Ovary (tissue), 9 donors: Measurements from ENCODE around the gene POLE3. TPM values are rescaled to one million over a fixed set of nuclear protein-coding genes. Genes with fewer than 3 reads are reported as not detected.

Experiments used
- DNase-seq, 5 donors: peaks; one replicate each; pipeline ENCODE4 v3.0.0-alpha.2; 2019 to 2020
- H3K27ac ChIP-seq, 2 donors: fragments of 200-600 bp; one replicate each; pipeline versions ENCODE4 v1.5.1 to v1.8.0; 2019 to 2022
- H3K27me3 ChIP-seq: fragments of 200-600 bp; one replicate; pipeline ENCODE4 v1.8.0; 2022
- H3K36me3 ChIP-seq: fragments of 200-600 bp; sonication (generic); one replicate; pipeline ENCODE4 v1.5.1; 2019
- H3K4me1 ChIP-seq: one replicate; pipeline ENCODE4 v1.8.1; 2013; ENCODE audit warnings: mild to moderate bottlenecking, moderate library complexity; ENCODE audit not compliant: insufficient read depth
- H3K4me3 ChIP-seq: fragments of 200-600 bp; sonication (generic); one replicate; pipeline ENCODE4 v1.5.1; 2017
- H3K9me3 ChIP-seq, 2 donors: fragments of 200-600 bp in 1 of 2; sonication (generic) in 1 of 2; one replicate each; pipeline versions ENCODE4 v1.5.1 to v1.8.1; 2013 to 2019; ENCODE audit warnings: mild to moderate bottlenecking in 1 of 2, moderate library complexity in 1 of 2
- EP300 ChIP-seq: sonication (generic); formaldehyde crosslinking; IDR thresholded peaks from one replicate; pipeline ENCODE4 v1.6.1; 2017; ENCODE audit warnings: antibody characterized with exemption
- POLR2A ChIP-seq: fragments of 450-650 bp; IDR thresholded peaks from one replicate; pipeline ENCODE4 v1.6.1; 2017; ENCODE audit warnings: antibody characterized with exemption, mild to moderate bottlenecking, moderate library complexity
- WGBS, 3 donors: extraction: QIAGEN DNeasy Blood & Tissue Kit in 1 of 3; methylation state at CpG; one replicate each; pipeline versions ENCODE4 v1.1.5 to v1.1.7; 2013 to 2017; 5-methylcytosine and 5-hydroxymethylcytosine counted together
- intact Hi-C, 4 donors: fragments of 100-400 bp; cut with DNase I; formaldehyde crosslinking; loops; one replicate each; pipeline versions ENCODE4 v1.11.0 to v1.15.1; 2022 to 2023
- polyA plus RNA-seq, 2 donors: library from polyadenylated mRNA; stranded (reverse); fragments of 200-250 nt in 1 of 2; fragments of 350-450 nt in 1 of 2; fragmentation: Illumina TruSeq in 1 of 2; extraction: RNeasy Lipid Tissue Mini Kit (QIAGEN cat#74804) in 1 of 2; gene quantifications; one replicate each; pipeline ENCODE4 v1.2.3, GENCODE V29; 2013 to 2014
- total RNA-seq, 7 donors: library from RNA; depleted of rRNA in 2 of 7; stranded (reverse); fragments of >200 nt in 2 of 7; fragmentation: NEBNext Ultra II Directional in 3 of 7; extraction: Animal tissue kit (Norgen Biotek cat#: 25700) in 3 of 7; gene quantifications; one replicate each; pipeline versions ENCODE4 v1.1.0 to v1.2.4, GENCODE V29; 2016 to 2023
- TF ChIP-seq, protein P1 (sequence below), 3 donors: fragments of 450-650 bp in 2 of 3; fragments of 200-600 bp in 1 of 3; IDR thresholded peaks; one replicate each; pipeline versions ENCODE4 v1.5.1 to v1.8.0; 2016 to 2022; ENCODE audit warnings: antibody characterized with exemption in 3 of 3, mild to moderate bottlenecking in 1 of 3
- donor health status: DM: no; HTN: no; CAD: no; lungs with moderate emphysema.
- donor health status: DM: no; HTN: no; CAD: no.
- donor health status: Bipolar disorder and iron deficiency.
- donor health status: DM: yes; HTN: yes; CAD: no.
- donor health status: DM: no; HTN: no; CAD: no.
- donor health status: DM: yes; HTN: yes; CAD: no.

The POLE3 gene
- total and polyA plus RNA-seq, 9 donors = 12.3 to 53.6 (median 25.9) TPM

GRCh38 chr9:113376634-113377567 is 33.6 kb downstream of the POLE3 start, which contains the start of gene HDHD3:
Gene HDHD3 (minus strand): TSS chr9:113376986. CDS start chr9:113374354, 2,632 bp downstream.
- 1% methylated on average over 55 to 74 of the region's 74 CpGs for WGBS, 3 donors
- Histone ChIP-seq H3K9me3 (no peaks in the 10 kb centered on the region), H3K4me1 (peaks cover 10% of the 10 kb centered on the region), H3K27ac (peak within 1 kb of the TSS; percentile 61 to 64), H3K36me3 (no peaks in the 10 kb centered on the region), H3K4me3 (peak within 1 kb of the TSS; percentile 53), H3K27me3 (no peaks in the 10 kb centered on the region)
- peak; percentile 82 to 90 (median 84) for DNase-seq
- TF ChIP-seq POLR2A = peak; percentile 65
- TF ChIP-seq, protein P1, sequence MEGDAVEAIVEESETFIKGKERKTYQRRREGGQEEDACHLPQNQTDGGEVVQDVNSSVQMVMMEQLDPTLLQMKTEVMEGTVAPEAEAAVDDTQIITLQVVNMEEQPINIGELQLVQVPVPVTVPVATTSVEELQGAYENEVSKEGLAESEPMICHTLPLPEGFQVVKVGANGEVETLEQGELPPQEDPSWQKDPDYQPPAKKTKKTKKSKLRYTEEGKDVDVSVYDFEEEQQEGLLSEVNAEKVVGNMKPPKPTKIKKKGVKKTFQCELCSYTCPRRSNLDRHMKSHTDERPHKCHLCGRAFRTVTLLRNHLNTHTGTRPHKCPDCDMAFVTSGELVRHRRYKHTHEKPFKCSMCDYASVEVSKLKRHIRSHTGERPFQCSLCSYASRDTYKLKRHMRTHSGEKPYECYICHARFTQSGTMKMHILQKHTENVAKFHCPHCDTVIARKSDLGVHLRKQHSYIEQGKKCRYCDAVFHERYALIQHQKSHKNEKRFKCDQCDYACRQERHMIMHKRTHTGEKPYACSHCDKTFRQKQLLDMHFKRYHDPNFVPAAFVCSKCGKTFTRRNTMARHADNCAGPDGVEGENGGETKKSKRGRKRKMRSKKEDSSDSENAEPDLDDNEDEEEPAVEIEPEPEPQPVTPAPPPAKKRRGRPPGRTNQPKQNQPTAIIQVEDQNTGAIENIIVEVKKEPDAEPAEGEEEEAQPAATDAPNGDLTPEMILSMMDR (IDR thresholded peaks at IDR 0.05) = no peak
- intact Hi-C loops = loop anchor here in 1 of 4 donors (5.0 kb wide), 1 partner anchor 35 kb away; the partner anchor contains the start of gene WDR31

GRCh38 chr9:113375057-113376023 is 35.1 kb downstream of the POLE3 start:
- Histone ChIP-seq H3K36me3 (no peaks in the 10 kb centered on the region), H3K27ac (no peak overlapping the region), H3K4me1 (peaks cover 10% of the 10 kb centered on the region), H3K4me3 (no peak overlapping the region), H3K9me3 (no peaks in the 10 kb centered on the region), H3K27me3 (no peaks in the 10 kb centered on the region)
- DNase-seq = no peak
- 79 to 83% (median 80%) methylated on average over 6 of the region's 6 CpGs for WGBS, 3 donors
- intact Hi-C loops = loop anchor here in 1 of 4 donors (5.0 kb wide), 1 partner anchor 33 kb away; the partner anchor contains the start of gene WDR31
- TF ChIP-seq POLR2A (no peak), EP300 (no peak)
- TF ChIP-seq, protein P1 (IDR thresholded peaks at IDR 0.05) = no peak

DNA sequence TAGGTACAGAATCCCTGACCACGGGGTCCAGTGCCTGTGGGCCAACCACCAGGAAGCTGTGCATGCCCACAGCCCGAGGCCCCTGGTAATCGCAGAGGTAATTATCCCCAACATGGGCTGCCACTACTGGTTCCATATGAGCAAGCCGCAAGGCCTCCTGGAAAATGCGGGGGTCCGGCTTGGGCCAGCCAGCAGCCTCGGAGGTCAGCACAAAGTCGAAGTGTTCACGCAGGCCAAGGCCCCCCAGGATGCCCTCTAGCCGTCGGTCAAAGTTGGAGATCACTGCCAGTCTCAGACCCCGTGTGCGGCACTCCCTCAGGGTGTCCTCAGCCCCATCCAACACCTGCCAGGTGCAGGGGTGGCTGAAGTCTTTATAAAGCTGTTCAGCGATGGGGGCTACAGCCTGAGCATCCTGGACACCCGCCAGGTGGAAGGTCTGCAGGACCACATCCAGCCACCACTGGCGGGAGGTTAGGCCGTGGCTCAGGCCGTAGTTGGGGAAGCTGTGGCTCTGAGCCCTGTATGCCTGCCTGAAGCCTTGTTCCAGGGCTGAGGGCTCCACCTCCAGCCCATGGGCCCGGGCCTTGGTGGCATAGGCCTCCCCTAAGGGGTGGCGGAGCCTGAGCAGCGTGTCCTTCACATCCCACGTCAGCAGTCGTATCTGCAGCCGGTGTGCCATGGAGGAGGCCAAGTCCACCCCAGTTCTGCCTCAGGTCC is 36.6 kb downstream of the POLE3 start:
- intact Hi-C loops = no loop called here
- Histone ChIP-seq H3K4me1 (peaks cover 6% of the 10 kb centered on the region), H3K27ac (no peak overlapping the region), H3K9me3 (no peaks in the 10 kb centered on the region), H3K4me3 (no peak overlapping the region), H3K36me3 (no peaks in the 10 kb centered on the region), H3K27me3 (no peaks in the 10 kb centered on the region)
- DNase-seq = no peak
- TF ChIP-seq POLR2A (no peak), EP300 (no peak)
- TF ChIP-seq, protein P1 (IDR thresholded peaks at IDR 0.05) = no peak
- 82 to 90% (median 84%) methylated on average over 23 to 24 of the region's 24 CpGs for WGBS, 3 donors
